WTC11 (cell line): ENCODE measurements around the gene CD109.

Source experiments
- GABPB1 ChIP-seq: sonication (generic); formaldehyde crosslinking; IDR thresholded peaks from 2 replicates; pipeline ENCODE4 v1.8.1; 2023; ENCODE audit warnings: mild to moderate bottlenecking, missing genetic modification reagents
- IRF1 ChIP-seq: sonication (generic); formaldehyde crosslinking; IDR thresholded peaks from 2 replicates; pipeline ENCODE4 v1.8.0; 2023; ENCODE audit warnings: missing genetic modification reagents
- MAX ChIP-seq: sonication (generic); formaldehyde crosslinking; IDR thresholded peaks from 2 replicates; pipeline ENCODE4 v1.8.0; 2022; ENCODE audit warnings: mild to moderate bottlenecking, missing genetic modification reagents
- STAT6 ChIP-seq: sonication (generic); formaldehyde crosslinking; conservative IDR thresholded peaks from 2 replicates; pipeline ENCODE4 v1.8.1; 2023; ENCODE audit warnings: mild to moderate bottlenecking, low read depth, missing genetic modification reagents, moderate library complexity
- TF ChIP-seq, protein P1 (sequence below): fragments of 200-600 bp; IDR thresholded peaks from 2 replicates; pipeline ENCODE4 v1.8.0; 2022; ENCODE audit warnings: antibody characterized with exemption
- TF ChIP-seq, protein P2 (sequence below): sonication (generic); formaldehyde crosslinking; IDR thresholded peaks from 2 replicates; pipeline ENCODE4 v1.8.0; 2022; ENCODE audit warnings: mild to moderate bottlenecking, missing genetic modification reagents

- TF ChIP-seq, protein P1, sequence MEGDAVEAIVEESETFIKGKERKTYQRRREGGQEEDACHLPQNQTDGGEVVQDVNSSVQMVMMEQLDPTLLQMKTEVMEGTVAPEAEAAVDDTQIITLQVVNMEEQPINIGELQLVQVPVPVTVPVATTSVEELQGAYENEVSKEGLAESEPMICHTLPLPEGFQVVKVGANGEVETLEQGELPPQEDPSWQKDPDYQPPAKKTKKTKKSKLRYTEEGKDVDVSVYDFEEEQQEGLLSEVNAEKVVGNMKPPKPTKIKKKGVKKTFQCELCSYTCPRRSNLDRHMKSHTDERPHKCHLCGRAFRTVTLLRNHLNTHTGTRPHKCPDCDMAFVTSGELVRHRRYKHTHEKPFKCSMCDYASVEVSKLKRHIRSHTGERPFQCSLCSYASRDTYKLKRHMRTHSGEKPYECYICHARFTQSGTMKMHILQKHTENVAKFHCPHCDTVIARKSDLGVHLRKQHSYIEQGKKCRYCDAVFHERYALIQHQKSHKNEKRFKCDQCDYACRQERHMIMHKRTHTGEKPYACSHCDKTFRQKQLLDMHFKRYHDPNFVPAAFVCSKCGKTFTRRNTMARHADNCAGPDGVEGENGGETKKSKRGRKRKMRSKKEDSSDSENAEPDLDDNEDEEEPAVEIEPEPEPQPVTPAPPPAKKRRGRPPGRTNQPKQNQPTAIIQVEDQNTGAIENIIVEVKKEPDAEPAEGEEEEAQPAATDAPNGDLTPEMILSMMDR: no peak
- TF ChIP-seq GABPB1 (CRISPR knock-in tag) (no peak), IRF1 (no peak), STAT6 (CRISPR knock-in tag) (no peak), MAX (CRISPR knock-in tag) (no peak)
- TF ChIP-seq, protein P2, sequence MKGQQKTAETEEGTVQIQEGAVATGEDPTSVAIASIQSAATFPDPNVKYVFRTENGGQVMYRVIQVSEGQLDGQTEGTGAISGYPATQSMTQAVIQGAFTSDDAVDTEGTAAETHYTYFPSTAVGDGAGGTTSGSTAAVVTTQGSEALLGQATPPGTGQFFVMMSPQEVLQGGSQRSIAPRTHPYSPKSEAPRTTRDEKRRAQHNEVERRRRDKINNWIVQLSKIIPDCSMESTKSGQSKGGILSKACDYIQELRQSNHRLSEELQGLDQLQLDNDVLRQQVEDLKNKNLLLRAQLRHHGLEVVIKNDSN (CRISPR knock-in tag): no peak
Observed at GRCh38 chr6:73774311-73774774, 78.3 kb downstream of the CD109 start.
